GM12878 (cell line): ENCODE measurements around the gene PORCN. TPM values are rescaled to one million over a fixed set of nuclear protein-coding genes. Genes with fewer than 3 reads are reported as not detected.
A peak's percentile ranks its signal among the peaks of the same experiment; 100 is the strongest.

Experiments
- BRCA1 ChIP-seq: IDR thresholded peaks from 2 replicates; pipeline ENCODE4 v1.6.1; 2011; ENCODE audit warnings: low read depth, low read length, improper control_type of control experiment
- E2F8 ChIP-seq: fragments of 450-650 bp; IDR thresholded peaks from 2 replicates; pipeline ENCODE4 v1.6.1; 2018; ENCODE audit warnings: mild to moderate bottlenecking, low read depth, moderate library complexity; ENCODE audit not compliant: partially characterized antibody
- FOS ChIP-seq: IDR thresholded peaks from 3 replicates; pipeline ENCODE4 v1.6.1; 2011; ENCODE audit warnings: borderline replicate concordance; ENCODE audit not compliant: insufficient read length; ENCODE audit errors: extremely low read depth
- FOXM1 ChIP-seq: IDR thresholded peaks from 2 replicates; pipeline ENCODE4 v1.6.1; 2012; ENCODE audit warnings: low read depth, mild to moderate bottlenecking, inconsistent platforms, low read length, moderate library complexity
- GABPA ChIP-seq: IDR thresholded peaks from 2 replicates; pipeline ENCODE4 v1.6.1; 2014; ENCODE audit warnings: antibody characterized with exemption, low read depth, mild to moderate bottlenecking, inconsistent platforms
- IRF3 ChIP-seq: fragments of 450-650 bp; IDR thresholded peaks from 2 replicates; pipeline ENCODE4 v1.6.1; 2014; ENCODE audit warnings: mild to moderate bottlenecking
- IRF4 ChIP-seq: IDR thresholded peaks from 2 replicates; pipeline ENCODE4 v1.6.1; 2011; ENCODE audit warnings: low read depth, low read length
- MEF2A ChIP-seq: IDR thresholded peaks from 2 replicates; pipeline ENCODE4 v1.6.1; 2011; ENCODE audit warnings: low read depth, mild to moderate bottlenecking, low read length, moderate library complexity; ENCODE audit not compliant: insufficient read depth
- NFIC ChIP-seq: IDR thresholded peaks from 2 replicates; pipeline ENCODE4 v1.6.1; 2012; ENCODE audit warnings: low read depth, mild to moderate bottlenecking, inconsistent platforms, low read length, moderate library complexity
- NFYA ChIP-seq: IDR thresholded peaks from 2 replicates; pipeline ENCODE4 v1.6.1; 2011; ENCODE audit warnings: low read depth, mild to moderate bottlenecking, low read length, improper control_type of control experiment, borderline replicate concordance
- NR2F1 ChIP-seq: fragments of 450-650 bp; conservative IDR thresholded peaks from 2 replicates; pipeline ENCODE4 v1.6.1; 2017; ENCODE audit warnings: mild to moderate bottlenecking
- POLR2A ChIP-seq: IDR thresholded peaks from 2 replicates; pipeline ENCODE4 v1.6.1; 2011; ENCODE audit warnings: low read depth, mild to moderate bottlenecking, low read length
- POU2F2 ChIP-seq: IDR thresholded peaks from 3 replicates; pipeline ENCODE4 v1.6.1; 2011; ENCODE audit warnings: low read depth, mild to moderate bottlenecking, low read length, borderline replicate concordance
- RAD51 ChIP-seq: fragments of 450-650 bp; IDR thresholded peaks from 2 replicates; pipeline ENCODE4 v1.6.1; 2016; ENCODE audit warnings: moderate library complexity, mild to moderate bottlenecking, inconsistent platforms
- SRF ChIP-seq, 2 experiments: IDR thresholded peaks; 2 replicates each; pipeline ENCODE4 v1.6.1; 2011; ENCODE audit warnings: low read depth in 2 of 2, low read length in 2 of 2, mild to moderate bottlenecking in 1 of 2, moderate library complexity in 1 of 2
- SUZ12 ChIP-seq: fragments of 200-600 bp; sonication (generic); IDR thresholded peaks from one replicate; pipeline ENCODE4 v1.6.1; 2018; ENCODE audit warnings: antibody characterized with exemption, mild to moderate bottlenecking; ENCODE audit not compliant: unreplicated experiment
- YY1 ChIP-seq: IDR thresholded peaks from 2 replicates; pipeline ENCODE4 v1.6.1; 2011; ENCODE audit warnings: low read depth, mild to moderate bottlenecking, low read length
- ZNF592 ChIP-seq: fragments of 450-650 bp; IDR thresholded peaks from 2 replicates; pipeline ENCODE4 v1.6.1; 2017; ENCODE audit warnings: mild to moderate bottlenecking, moderate library complexity
- ZNF687 ChIP-seq: fragments of 450-650 bp; IDR thresholded peaks from 2 replicates; pipeline ENCODE4 v1.6.1; 2017; ENCODE audit warnings: mild to moderate bottlenecking, moderate library complexity
- polyA plus RNA-seq, 11 experiments: library from polyadenylated mRNA; depleted of rRNA in 4 of 11; unstranded in 6 of 11; stranded (reverse) in 5 of 11; fragments of >200 nt; fragmentation: Nextera tagmentation in 4 of 11; fragmentation: Illumina TruSeq in 1 of 11; extraction: Ambion mirVana in 4 of 11; extraction: Trizol in 1 of 11; gene quantifications; 1 replicate in 1 of 11; 2 replicates in 10 of 11; pipeline versions ENCODE4 v1.2.1 to v1.2.3, GENCODE V29; 2011 to 2016; ENCODE audit warnings: inconsistent platforms in 2 of 11, missing spikeins in 2 of 11, low read depth in 1 of 11
- total RNA-seq, 4 experiments: library from RNA; depleted of rRNA in 3 of 4; stranded (reverse); fragments of >200 nt in 3 of 4; fragmentation: Illumina TruSeq in 1 of 4; extraction: Trizol in 1 of 4; gene quantifications; 2 replicates each; pipeline versions ENCODE4 v1.2.1 to v1.2.3, GENCODE V29; 2013 to 2021

The PORCN gene
- total and polyA plus RNA-seq, 10 of the 15 experiments (the other 5 are each of a cell fraction or from before 2014, with no cell fraction given): 0.27 to 21.0 (median 14.1) TPM

GRCh38 chrX:48539345-48540027 lies 30.7 kb downstream of the PORCN start, which contains the start of gene TBC1D25 (continued):
- TF ChIP-seq NFIC (no peak), GABPA (no peak), POU2F2 (no peak), FOS (no peak), NFYA (no peak), SRF (IDR thresholded peaks at IDR 0.05; ENCODE audit: low read depth in 2 of 2, low read length in 2 of 2) (no peak), RAD51 (peak; percentile 45; the same call in 1 of the 2 replicates), SUZ12 (no peak), MEF2A (no peak), YY1 (peak; percentile 76), POLR2A (peak; percentile 78), IRF4 (no peak), BRCA1 (no peak), IRF3 (no peak), NR2F1 (no peak), ZNF687 (no peak), ZNF592 (no peak), FOXM1 (no peak), E2F8 (no peak)
